Epithelial cell of alveolus of lung (primary cell): ENCODE results near the gene RPL10A. TPM values are rescaled to one million over a fixed set of nuclear protein-coding genes. Genes with fewer than 3 reads are reported as not detected.

Experiments used
- total RNA-seq: library from RNA; depleted of rRNA; stranded (reverse); fragments of >200 nt; gene quantifications from 2 replicates; pipeline ENCODE4 v1.2.1, GENCODE V29; 2015

The RPL10A gene
- total RNA-seq = 2,141 and 2,306 TPM in 2 replicates

DNA sequence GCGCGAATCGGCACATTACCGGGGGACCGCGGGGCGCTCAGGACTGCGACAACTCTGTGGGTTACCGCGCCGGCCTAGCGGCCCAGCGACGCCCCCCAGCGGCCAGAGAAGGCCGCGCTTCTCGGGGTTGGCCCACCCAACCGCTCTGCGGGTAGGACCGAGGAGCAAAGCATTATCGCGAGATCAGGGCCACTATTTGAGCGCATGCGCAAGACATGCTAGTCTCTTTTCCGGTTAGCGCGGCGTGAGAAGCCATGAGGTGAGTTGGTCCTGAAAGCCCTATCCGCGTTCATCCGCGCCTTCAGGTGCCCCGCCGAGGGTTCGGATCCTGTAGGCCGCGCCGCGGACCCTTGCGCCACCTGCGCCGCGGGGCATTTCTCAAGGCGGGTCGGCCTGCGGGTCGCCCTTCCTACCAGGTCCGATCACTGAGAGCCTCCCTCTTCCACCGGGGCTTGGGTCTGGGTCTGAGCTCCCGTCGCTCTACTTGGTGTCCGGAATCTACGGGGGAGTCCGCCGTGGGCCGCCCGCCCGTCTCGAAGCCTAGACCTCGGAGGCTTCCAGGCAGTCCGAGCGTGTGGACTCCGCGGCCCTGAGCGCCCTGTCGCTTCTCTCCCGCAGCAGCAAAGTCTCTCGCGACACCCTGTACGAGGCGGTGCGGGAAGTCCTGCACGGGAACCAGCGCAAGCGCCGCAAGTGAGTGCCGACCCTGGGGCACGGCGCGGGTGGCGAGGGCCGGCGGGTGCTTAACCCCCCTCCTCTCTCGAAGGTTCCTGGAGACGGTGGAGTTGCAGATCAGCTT lies at the start of gene RPL10A:
Gene RPL10A (plus strand): TSS at position 221 of the 799 bp plus-strand sequence. CDS start 34 bp downstream, at position 255.

DNA sequence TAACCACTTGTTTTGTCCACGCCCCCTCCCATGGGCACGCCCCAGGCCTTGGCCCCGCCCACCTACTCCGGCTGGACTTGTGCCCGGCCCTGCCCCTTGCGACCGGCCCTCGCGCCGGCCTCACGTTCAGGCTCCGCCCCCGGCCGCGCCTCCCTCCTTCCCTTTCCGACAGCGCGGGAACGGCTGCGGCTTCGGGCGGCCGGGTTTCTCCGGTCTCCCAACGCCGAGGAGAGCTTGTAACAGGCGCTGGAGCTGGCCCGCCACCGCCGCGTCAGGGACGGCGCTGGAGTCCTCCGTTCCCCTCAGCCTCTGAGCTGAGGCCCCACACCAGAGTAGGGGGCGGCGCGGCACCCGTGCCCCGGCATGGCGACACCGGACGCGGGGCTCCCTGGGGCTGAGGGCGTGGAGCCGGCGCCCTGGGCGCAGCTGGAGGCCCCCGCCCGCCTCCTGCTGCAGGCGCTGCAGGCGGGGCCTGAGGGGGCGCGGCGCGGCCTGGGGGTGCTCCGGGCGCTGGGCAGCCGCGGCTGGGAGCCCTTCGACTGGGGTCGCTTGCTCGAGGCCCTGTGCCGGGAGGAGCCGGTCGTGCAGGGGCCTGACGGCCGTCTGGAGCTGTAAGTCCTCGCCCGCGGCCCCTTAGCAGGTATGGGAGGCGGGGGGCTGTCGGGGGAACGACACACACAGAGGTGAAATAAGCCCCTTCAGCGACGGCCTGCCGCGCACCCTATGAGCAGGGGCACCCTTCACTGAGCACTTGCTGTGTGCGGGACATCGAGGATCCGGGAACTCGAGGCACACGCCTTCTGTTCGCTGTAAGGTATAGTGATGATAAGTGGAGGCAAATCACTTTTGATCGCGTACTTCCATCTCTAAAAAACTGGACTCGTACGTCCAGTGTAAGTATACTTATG lies 15.8 kb upstream of the RPL10A start, which contains the start of gene FANCE:
Gene FANCE (plus strand): TSS at position 156 of the 908 bp plus-strand sequence. CDS start 208 bp downstream, at position 364.

DNA sequence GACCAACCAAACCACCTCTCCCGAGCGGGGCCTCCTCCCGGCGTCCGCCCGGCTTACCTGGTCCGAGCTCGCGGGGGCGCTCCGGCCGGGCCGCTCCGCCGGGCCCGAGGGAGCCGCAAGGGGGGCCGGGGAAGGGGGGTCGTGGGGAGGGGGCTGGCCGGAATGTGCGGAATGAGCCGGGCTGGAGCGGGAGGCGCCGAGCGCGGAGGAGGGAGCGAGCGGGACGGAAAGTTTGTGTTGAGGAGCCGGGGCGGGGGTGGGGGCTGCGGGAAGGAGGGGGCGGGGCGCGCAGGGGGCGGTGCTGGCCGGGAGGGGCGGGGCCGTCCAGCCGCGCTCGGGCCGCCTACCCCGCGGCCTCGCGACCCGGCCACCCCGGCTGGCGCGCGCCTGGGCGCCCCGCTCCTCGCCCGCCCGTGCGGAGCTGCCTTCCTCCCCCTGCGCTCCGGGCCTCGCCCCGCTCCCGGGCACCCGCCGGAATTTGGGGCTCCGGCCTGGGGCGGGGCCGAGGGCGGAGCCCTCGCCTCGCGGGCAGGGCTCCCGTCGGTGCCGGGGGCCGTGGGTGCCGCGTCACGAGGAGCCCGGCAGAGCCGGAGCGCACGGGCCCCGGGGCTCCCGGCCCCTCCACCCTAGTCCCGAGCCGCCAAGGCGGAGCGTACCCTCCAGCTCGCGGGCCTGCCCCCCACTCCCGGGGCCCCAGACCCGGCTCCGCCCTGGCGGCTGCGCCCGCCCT lies 28.8 kb downstream of the RPL10A start, which contains the start of gene TEAD3:
Gene TEAD3 (minus strand): TSS at position 239 of the 730 bp plus-strand sequence.

DNA sequence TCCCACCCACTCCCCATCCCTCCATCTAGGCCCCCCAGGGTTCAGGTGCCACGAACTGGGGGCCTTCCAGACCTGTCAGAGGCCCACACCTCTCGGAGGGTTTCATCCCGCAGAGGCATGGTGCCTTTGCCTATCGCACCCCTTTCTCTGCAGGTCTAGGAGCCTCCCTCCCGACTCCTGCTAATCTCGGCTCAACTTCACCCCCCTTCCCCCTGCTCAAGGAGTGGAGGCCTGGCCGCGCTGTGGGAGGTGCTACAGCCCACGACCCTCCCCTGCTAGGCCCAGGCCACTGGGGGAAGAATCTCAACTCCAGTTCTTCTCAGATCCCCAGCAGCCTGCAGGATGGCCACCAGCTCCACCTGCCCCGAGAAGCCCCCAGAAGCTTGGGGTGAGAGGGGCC lies 44.5 kb downstream of the RPL10A start, which contains the start of gene TULP1:
Gene TULP1 (minus strand): TSS at position 157 of the 400 bp plus-strand sequence. CDS start 38 bp downstream, at position 119.

Other genes starting within 250 kb of the RPL10A start
- gene ZNF76, start 208.7 kb upstream of the RPL10A start, total RNA-seq = 7.2 and 17.5 TPM in 2 replicates
- gene DEF6, start 170.6 kb upstream of the RPL10A start, total RNA-seq = 2.5 and 2.7 TPM in 2 replicates
- gene PPARD, start 125.8 kb upstream of the RPL10A start, total RNA-seq = 17.3 and 21.2 TPM in 2 replicates
- 4.6 and 9.4 TPM in 2 replicates for gene FANCE, start 16.1 kb upstream of the RPL10A start, total RNA-seq
- gene TEAD3, start 28.7 kb downstream of the RPL10A start, total RNA-seq = 29.6 and 33.4 TPM in 2 replicates
- 0.24 TPM in 1 of 2 replicates, not detected in the other for gene TULP1, start 44.5 kb downstream of the RPL10A start, total RNA-seq
- gene FKBP5, start 220.5 kb downstream of the RPL10A start, total RNA-seq = 94.8 and 143 TPM in 2 replicates